AG09319 (cell line): ENCODE results near the gene IFITM5.

Source experiments
- DNase-seq: peaks from one replicate; pipeline ENCODE4 v3.0.0-alpha.2; 2010; ENCODE audit warnings: low read depth; ENCODE audit errors: extremely low read depth
- CTCF ChIP-seq: IDR thresholded peaks from 2 replicates; pipeline ENCODE4 v1.5.1; 2011; ENCODE audit warnings: low read depth, mild to moderate bottlenecking, inconsistent platforms, low read length, moderate library complexity

The IFITM5 gene

DNA sequence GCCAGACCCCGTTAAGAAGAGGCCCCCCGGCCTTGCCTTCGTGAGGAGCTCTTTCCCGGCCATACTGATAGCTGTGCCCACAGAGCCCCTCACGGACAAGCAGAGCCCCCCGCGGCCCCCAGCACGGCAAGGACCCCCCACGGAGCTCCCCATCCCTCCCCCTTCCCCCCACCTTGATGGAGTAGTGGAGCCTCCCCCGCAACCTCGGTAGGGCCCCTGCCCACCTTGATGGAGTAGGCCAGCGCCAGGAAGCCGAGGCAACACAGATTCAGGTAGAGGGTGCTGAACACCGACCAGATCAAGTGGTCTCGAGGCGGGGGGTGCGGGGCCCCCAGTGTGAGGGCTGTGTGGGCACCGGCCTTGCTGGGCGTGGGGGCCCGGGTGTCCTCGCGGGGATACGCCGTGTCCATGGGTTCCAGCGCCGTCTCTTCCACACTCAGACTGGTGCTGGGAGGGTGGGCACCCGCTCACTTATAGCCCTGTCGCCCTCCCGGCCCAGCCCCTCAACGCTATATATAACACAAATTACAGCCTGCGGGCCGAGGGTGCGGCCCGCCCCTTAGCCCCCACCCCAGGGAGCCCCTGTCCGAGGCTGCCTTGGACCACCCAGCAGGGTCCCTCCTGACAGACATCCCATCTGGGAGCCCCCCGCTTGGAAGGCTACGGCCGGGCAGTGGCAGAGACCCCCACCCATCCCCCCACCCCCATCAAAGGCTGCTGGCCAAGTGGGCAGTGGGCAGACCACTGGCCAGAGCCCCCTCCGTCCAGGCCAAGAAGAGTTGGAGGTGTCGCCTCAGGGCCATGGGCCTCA lies at the start of gene IFITM5:
IFITM5 (minus strand) TSS at position 446 of the 811 bp plus-strand sequence; CDS start at position 410, 36 bp downstream.
- no peak for TF ChIP-seq CTCF
- no peak for DNase-seq

GRCh38 chr11:346529-346928 lies 47.2 kb upstream of the IFITM5 start:
- TF ChIP-seq CTCF: no peak
- no peak for DNase-seq

- DNase-seq: no peak
- no peak for TF ChIP-seq CTCF
These were observed 45.7 kb upstream of the IFITM5 start for GRCh38 chr11:344836-345578.

- TF ChIP-seq CTCF: no peak
- no peak for DNase-seq
These were observed 43.0 kb upstream of the IFITM5 start for GRCh38 chr11:342328-342727.

GRCh38 chr11:340539-341512 lies 41.5 kb upstream of the IFITM5 start:
- TF ChIP-seq CTCF: no peak
- no peak for DNase-seq

GRCh38 chr11:339963-340362 lies 40.6 kb upstream of the IFITM5 start:
- no peak for TF ChIP-seq CTCF
- DNase-seq: no peak
